ENCODE measurements around the gene GSDME.

DNA sequence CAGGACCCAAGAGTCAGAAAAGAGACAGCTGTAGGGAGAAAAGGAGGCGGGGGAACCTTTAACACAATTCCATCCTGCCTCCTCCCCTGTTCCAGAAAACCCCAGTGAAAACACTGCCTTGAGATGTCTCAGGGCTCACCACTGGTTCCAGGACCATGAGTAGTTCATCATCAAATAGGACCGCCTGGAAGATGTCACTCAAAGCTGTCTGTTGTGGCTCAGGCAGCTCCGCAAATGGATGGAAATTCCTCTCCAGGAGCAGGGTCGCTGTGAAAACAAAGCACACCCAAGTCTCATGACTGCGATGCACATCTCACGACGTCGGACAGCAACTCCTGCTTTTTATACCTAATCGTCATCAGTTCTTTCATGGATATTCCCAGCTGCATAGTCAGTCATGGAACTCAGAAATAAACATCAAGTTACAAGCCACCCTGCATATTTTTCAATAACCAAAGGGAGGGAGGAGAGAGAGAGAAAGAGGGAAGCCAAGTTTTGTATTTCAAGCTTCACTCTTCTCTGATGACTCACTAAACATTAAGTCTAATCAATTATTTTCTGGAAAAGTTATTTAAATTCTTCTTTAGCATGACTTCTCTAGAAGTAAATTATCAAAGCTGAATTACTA lies 49.2 kb downstream of the GSDME start:
- TF ChIP-seq, protein P1, sequence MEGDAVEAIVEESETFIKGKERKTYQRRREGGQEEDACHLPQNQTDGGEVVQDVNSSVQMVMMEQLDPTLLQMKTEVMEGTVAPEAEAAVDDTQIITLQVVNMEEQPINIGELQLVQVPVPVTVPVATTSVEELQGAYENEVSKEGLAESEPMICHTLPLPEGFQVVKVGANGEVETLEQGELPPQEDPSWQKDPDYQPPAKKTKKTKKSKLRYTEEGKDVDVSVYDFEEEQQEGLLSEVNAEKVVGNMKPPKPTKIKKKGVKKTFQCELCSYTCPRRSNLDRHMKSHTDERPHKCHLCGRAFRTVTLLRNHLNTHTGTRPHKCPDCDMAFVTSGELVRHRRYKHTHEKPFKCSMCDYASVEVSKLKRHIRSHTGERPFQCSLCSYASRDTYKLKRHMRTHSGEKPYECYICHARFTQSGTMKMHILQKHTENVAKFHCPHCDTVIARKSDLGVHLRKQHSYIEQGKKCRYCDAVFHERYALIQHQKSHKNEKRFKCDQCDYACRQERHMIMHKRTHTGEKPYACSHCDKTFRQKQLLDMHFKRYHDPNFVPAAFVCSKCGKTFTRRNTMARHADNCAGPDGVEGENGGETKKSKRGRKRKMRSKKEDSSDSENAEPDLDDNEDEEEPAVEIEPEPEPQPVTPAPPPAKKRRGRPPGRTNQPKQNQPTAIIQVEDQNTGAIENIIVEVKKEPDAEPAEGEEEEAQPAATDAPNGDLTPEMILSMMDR (optimal IDR thresholded peaks at IDR 0.05 in 1 of 3, IDR thresholded peaks at IDR 0.05 in 1 of 3, conservative IDR thresholded peaks at IDR 0.05 in 1 of 3; ENCODE audit: extremely low read depth in 1 of 3, insufficient read depth in 2 of 3, low read length in 3 of 3), result no peak
- TF ChIP-seq EZH2 (IDR thresholded peaks at IDR 0.05; ENCODE audit: low read length), result no peak

Data from keratinocyte (primary cell).